Putamen (tissue), 1 donor: ENCODE data around the gene LAMTOR2.
A peak's percentile ranks its signal among the peaks of the same experiment; 100 is the strongest.

Source experiments
- DNase-seq: peaks from one replicate; pipeline ENCODE4 v3.0.0-alpha.2; 2016; ENCODE audit warnings: low spot score

The LAMTOR2 gene

DNA sequence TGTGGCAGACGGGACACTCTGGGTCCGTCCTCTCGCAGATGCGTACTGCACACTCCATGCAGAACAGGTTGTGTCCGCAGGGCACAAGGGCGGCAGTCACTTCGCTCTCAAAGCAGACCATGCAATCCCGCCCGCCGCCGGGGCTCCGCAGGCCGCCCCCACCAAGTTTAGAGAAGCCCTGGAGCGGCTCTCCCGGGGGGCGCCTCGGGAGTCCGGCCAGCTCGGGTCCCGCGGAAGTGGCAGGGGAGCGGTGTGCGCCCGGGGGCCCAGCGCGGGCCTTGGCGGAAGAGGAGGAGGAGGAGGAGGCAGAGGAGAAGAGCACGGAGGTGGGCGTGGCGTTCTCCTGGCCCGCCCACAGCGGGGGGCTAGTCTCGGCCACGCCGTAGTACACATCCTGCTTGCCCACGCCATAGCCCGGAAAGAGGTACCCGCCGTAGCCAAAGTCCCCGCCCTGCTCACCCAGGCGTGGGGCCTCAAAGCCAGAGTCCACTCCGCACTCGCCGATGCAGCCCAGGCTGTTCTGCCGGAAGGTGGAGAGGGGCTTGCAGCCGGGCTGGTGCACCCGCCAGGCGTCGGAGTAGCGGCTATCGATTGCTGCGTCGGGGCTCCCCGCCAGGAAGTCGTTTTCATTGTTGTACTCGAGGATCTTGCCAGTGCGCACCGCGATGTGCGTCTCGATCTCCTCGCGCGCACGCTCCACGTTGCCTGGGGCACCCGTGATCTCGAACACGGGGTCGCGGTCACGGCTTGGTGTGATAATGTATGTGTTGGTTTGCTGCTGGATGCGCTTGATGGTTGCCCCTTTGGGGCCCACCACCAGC lies 22.2 kb downstream of the LAMTOR2 start:
- no peak for DNase-seq

DNA sequence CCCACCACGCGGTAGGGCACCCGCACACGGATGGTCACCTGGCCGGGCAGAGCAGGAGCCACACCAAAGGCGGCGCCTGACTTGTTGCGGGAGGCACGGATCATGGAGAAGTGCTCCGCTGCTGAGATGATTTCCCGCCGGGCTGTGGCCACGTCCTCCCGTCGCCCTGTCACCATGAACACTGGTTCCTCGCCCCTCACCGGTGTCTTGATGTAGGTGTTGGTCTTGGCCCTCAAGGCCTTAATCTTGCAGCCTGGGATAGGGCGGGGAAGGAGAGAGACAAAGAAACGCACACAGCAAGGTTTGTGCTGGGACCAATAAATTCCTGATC lies 22.8 kb downstream of the LAMTOR2 start:
- DNase-seq = no peak

DNA sequence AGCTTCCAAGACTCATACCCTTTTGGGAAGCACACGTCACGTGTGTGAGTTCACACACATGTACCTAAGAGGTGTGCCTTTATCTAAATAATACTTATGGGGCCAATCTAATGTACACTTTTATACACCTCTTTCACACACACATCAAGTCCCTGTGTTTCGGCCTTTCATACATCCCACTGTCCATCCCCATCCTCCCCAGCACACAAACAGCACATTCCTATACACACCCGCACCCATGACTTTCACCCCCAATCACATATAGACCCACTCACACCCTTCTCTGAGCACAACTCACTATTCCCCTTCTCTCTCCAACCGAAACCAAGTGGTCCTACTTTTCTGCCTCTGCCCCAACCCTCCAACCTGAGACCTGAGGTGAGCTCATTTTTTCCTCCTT lies 24.1 kb downstream of the LAMTOR2 start:
- no peak for DNase-seq

DNA sequence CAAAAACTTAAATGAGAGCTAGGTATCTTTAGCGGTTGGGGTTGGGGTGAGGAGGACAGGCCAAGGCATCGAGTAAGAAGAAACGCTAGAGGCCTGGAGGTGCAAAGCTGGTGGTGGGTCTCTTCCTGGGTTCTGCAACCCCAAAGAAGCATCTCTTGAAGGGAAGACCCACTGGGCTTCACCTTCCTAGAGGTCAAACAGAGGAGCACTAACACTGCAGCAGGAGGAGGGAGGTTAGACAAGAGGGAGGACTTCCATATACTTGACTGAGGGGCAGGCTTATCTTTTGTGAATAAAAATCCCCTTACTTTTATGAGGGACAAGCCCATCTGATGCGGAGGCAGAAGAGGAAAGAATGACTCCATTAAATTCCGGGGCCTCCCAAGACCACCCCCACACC lies 25.2 kb downstream of the LAMTOR2 start:
- no peak for DNase-seq

DNA sequence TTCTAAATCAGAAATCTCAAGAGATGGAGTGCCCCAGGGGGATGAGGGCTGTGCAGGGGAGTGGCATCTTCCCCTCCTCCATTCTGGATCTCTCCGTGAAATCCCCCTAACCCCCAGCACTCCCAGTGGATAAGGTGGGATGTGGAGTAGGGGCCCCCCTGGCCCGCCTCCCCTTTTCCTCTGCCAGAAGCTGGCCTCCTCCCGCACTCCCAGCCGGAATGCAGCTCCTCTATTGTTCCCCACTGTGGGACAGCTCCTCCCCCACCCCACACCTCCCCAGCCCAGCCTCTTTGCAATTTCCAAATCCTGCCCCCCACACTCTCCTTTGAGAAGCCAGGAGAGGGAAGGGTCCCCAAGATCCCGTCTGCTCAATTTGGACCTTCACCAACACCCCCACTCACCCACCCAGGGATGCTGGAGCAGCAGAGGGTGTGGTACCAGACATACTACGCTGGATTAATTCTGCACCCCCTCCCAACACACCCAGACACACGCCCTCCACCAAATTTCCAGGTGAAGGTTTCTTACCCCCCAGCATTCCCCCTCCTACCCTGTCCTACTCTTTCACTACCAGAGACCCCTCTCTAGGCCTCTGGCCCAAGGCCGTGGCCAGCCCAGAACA lies 25.8 kb downstream of the LAMTOR2 start:
- DNase-seq = no peak

DNA sequence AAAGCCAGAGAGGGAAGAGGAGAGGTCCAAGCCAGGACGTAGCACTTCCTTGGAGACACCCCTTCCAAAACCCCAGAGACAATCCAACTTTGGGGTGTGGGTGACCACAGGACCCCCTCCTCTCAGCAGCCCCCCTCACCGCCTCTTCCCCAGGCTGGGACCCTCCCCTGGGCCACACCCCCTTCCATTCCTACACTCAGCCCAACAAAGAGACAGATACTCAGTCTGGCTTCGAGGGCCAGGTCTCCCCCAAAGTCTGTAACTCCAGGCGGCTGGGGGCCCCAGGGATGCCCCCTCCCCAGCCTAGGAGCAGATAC lies 26.2 kb downstream of the LAMTOR2 start:
- DNase-seq = no peak

DNA sequence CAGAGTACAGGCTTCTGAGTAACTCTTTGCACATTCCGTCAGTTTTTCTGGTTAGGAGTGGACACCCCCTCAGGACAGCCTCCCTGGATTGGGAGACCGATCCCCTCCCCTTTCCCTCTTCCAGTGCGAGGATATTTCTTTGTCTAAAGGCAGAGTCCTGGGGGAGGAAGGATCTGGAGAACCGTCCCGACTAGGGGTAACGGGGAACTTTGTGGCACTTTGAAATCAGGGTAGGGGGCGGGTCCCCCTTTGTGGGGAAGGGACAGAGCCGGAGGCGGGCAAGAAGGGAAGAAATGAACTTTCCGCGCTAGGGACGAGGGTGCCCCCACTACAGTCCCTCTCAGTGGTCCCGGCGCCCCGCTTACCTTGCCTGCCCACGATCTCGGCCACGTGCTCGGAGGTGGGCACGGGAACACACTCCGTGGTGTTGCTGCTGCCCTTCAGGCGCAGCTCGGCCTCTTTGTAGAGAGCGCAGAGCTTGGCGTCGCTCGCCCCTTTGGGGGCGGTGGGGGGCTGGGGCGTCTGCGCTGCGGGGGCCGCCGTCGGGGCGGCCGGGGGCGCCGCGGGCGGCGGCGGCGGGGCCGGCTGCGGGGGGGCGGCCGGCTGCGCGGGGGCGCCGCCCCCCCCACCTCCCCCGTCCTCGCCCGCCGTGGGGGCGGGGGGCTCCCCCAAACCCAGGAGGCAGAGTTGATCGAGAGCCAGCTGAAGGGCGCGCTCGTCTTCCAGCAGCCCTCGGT lies 26.8 kb downstream of the LAMTOR2 start:
- DNase-seq = no peak

DNA sequence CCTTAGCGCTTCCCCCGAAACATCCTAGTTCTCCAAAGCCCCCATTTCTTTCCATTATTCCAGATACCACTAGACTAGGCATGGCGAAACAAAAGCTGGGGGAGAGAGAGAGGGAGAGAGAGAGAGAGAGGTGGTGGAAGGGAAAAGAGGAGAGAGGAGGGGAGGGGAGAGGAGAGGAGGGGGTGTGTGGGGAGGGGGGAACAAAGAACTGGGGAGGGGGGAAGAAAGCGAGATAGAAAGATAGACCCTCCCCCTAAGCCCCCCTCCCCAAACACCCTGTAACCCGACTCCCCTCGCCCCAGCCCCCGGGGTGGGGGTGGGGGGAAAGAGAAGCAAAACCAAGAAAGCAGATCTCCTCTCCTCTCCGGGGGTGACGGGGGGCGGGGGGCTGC lies 27.3 kb downstream of the LAMTOR2 start:
- DNase-seq = no peak

DNA sequence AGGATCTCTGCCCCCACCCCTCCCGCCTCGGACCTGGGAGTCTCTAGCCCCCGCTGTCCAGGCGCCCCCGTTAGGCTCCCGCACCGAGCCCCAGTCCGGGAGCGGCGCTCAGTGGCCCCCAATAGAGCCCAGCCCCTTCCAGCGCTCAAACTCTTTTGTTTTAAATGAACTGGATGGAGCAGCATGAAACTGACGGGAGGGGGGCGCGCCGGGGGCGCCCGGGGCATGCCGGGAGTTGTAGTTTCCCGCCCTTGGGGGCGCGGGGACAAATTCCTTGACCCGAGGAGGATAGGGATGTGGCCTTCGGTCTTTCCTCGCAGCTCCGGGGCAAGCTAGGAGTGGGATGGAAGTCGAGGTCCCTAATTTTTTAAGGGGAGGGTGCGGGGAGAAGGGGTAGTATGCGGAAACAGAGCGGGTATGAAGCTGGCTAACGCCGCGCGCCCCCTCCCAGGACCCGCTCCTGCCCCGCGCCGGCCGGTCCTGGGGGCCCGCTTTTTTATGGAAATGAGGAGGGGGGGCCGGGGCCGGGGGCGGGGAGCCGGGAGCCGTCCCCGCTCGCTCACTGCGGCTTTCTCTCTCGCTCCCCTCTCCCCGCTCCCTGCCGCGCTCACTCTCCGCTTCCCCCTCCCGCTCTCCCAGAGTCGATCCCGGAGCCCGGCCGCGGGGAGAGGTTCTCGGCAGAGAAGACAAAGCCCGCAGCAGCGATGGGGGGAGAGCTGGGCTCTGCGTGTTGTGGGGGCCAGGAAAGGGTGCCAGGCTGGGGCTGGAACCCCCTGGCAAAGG lies 27.9 kb downstream of the LAMTOR2 start, which contains the start of gene MEX3A:
Gene MEX3A (minus strand): TSS at position 157 of the 783 bp plus-strand sequence. CDS start 467 bp downstream, outside the sequence.
- DNase-seq = peak; percentile 77

DNA sequence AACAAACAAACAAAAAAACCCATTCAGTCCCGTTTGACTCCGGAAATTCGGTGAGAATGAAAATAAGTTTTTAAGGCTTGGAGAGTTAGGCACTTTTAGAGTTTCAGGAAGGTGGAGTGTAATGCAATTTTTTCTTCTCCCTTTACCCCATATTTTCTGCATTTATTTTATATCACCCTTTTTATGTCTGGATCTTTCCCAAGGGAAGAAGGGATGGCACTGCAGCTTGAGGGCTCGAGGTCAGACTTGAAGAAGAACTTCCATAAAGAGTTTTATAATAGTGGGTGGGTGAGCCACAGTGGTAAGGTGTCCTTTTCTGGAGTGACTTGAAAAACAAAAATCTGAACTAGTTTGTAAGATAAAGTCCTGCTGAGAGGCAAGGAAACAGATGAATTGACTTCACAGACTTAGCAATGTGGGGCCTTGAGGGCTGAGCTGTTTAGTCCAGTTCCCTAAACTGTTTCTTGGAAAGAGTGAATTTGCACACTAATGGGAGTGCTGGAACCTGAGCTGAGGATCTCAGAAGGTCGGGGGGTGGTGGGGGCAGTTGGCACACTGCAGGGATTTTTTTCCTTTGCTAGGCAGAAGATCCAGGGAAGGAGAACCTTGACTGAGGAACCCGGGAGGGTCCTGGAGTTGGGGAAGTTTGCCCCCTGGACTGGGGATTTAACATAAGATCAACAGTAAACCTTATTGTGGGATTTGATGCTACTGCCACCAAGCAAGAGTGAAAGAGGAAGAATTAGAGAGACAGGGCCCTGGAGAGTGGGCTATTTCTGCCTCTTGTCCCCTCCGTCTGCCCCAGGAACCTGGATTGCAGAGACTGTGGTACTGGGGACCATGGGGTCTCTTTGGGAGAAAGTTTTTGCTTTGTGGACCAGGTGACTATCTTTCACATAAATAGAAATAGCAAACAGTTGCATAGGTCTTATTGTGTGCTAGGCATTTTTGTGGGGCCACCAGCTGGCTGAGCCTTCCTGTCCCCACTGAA lies 29.5 kb downstream of the LAMTOR2 start:
- DNase-seq = no peak

DNA sequence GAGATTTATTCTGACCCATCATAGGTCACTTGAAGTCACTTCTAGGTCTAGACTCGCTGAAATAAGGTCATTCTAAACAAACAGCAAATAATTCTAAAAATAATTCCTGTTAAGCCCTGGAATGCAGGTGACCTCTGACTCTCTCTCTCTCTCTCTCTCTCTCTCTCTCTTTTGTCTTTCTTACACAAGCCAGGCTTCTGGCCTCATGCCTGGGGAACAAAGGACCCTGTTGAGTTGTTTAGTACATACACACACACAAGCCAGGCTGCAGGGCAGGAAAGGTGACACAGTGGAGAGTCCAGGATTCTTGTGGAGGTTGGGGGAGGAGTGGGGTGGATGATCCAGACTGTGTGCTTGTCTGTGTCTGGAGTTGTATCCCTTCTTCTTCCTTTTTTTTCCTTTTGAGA lies 31.7 kb downstream of the LAMTOR2 start:
- DNase-seq = no peak

DNA sequence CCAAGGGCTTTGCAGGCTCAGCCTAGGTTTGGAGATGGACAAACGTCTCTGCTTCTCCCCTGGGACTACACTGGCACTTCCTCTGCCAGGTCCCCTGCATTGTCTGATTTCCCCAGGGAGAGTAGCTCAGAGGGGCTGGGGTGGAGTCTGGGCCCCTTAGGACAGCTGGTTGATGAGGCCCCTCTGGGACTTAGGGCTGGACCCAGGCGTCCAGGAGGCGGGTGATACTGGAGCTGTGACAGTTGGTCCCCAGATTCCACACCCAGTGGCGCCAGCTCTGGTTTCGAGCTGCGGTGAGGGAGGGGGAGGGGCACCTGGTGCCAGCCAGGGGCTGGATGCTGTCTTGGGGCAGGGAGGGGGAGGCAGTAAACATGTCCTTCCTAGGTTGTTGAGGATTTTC lies 35.1 kb downstream of the LAMTOR2 start:
- no peak for DNase-seq

DNA sequence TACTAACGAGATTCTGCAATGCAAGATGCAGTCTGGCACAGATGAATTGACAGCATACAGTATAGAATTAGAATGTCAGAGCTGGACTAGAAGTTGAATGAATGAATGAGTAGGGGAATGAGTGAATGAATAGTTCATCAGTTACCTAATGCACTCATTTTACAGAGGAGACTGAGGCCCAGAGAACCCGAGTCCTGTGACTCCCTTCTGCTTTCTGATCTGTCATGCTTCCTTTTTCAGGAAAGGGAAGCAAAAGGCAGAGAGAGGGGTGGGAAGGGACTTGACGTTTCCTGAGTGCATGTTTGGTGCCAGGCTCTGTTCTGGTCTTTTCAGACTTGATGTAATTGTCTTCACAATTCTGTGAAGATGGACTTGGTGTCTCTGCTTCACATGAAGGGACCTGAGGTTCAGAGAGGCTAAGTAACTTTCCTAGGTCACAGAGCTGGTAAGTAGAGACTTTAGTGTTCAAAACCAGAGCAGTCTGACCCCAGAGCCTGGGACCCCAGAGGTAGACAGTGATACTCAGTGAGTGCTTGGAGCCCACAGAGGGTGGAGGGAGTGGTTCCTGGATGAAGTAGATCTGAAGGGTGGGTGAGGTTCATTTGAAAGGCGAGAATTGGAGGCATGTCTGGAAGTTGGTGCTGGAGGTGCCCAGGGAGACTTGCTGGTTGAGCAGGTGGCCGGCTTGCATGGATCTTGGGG lies 35.7 kb downstream of the LAMTOR2 start:
- DNase-seq = no peak

DNA sequence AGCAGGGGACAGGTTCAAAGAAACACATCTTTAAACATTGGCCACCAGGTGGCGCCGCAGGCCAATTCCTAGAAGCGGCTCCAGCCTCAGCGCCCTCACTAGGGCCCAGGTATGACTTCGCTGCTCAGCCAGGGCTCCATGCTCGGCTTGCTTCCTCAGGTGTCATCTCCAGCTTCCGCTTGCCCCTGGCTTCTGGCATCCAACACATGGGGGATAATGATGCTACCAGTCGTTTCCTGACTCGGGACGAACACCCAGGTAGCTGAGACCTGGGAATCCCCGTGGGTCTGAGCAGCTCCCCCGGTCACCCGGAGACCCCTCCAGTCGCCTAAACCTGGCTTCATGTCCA lies 36.2 kb downstream of the LAMTOR2 start:
- peak; percentile 77 for DNase-seq

DNA sequence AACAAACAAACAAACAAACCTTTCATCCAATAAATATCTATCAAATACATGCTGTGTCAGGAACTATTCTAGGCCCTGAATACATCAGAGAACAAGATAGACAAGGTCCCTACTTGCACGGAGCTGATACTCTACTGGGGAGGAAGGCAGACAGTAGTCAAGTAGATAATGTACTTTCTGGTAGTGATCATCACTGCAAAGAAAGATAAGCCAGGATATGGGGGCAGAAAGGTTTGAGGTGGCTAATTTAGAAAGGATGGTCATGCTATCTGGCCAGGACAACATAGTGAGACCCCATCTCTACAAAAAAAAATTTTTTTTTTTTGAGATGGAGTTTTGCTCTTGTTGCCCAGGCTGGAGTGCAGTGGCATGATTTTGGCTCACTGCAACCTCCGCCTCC lies 37.0 kb downstream of the LAMTOR2 start:
- DNase-seq = no peak

DNA sequence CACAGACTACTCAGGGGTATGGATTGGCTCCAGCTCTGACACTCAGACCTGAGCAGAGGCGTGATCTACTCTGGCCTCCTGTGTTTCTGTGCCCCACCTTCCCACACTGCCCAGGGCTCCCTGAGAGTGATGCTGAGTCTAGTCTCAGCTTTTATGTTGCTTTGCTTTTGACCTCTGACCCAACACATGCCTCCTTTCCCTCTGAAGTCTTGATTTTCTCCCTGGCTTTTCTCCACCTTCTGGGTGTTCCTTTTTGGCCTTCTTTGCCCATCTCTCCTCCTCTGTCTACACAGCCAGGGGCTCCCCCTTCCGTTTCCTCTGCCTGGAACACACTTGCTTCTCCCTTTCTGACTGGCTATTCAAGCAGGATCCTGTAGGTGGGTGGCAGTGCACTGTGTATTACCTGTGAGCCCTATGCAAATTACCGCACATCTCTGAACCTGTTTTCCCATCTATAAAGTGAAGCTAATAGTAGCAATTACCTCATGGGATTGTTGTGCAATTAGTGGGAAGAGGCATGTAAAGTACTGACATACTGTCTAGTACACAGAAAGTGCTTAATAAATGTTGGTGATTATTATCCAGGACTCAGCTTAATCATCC lies 41.4 kb downstream of the LAMTOR2 start:
- no peak for DNase-seq

DNA sequence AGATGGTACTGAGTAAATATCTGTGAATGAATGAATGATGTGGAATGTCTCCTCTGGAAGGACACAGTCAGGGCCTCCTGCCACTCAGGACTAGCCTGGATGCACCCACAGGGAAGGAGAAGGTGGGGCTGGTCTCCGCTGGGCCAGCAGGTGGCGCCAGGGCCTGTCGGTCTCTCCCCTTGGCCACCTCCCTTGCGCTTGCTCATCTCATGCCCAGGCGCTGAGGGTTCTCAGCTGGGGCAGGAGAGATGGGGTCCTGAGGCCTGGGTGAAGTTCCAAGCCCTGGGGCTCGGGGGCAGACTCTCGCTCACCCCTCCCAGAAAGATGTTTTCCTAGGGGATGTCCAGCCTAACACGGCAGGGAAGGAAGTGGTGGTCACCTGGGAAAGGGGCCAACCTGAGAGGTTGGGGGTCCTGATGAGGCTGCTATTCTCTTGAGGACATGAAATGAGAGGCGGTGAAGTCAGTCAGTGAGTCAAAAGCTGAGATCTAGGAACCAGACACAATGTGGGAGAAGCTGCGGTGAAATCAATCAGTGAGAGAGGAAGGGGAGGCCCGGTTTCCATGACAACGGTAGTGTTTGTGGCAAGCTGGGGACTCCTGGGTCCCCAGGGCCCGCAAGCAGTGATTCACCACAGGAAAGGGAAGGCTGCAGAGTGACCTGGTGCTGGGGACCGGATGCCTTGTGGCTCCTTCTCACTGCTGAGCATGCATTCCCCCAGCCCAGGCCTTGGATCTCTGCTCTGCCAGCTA lies 42.2 kb downstream of the LAMTOR2 start:
- peak; percentile 74 for DNase-seq

DNA sequence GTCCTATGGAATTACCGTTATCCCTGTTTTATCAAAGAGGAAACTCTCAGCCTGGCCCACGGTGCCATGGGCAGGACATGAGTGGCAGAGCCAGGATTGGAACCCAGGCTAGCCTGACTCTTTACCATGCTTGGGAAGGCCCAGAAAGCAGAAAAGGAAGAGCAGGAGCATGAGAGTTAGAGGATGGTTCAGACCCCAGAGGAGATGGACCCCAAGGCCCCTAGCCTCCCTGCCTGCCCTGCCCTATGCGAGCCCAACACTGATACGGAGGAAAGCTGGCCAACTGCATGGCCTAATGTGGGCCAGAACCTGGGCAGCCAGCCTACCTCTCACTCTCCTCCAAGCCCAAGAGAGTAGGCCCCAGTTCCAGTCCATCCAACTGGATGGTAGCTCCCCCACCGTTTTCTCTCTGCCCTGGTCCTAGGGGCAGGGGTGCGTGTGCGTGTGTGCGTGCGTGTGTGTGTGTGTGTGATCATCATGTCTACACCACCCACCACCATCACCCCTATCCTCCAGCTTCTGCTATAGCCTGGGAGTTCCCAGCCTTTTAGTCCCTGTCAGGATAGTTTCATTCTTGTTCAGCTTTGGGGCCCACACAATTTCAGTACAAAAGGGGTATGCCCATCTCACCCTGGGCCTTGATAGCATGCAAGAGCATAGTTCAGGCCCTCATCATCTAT lies 43.1 kb downstream of the LAMTOR2 start:
- DNase-seq = no peak

DNA sequence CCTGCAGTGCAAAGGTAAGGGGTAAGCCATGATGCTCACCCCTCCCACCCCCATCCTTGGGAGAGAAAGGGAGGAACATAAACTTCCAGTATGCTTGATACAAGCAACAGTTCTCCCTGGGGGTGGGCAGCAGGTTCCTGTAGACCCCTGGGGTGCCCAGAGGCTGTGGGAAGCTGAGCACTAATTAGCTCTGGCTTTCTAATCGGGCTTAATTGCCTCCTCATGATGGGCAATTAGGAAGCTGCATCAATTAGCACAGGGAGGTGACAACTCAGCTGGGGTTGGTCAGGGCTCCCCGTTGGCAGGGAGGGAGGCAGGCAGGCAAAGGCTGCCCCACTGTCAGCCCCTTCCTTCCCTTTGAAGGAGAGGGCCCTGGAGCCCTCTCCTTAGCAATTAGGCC lies 44.2 kb downstream of the LAMTOR2 start:
- no peak for DNase-seq
